DOHH2 (cell line): Measurements from ENCODE around the gene RCN1.

Source experiments
- CTCF ChIP-seq: fragments of 200-600 bp; sonication (generic); IDR thresholded peaks from one replicate; pipeline ENCODE4 v1.5.1; 2014; ENCODE audit warnings: antibody characterized with exemption, mild to moderate bottlenecking, low read depth, low read length; ENCODE audit not compliant: poor library complexity, severe bottlenecking
- EZH2phosphoT487 ChIP-seq: fragments of 200-600 bp; sonication (generic); IDR thresholded peaks from 2 replicates; pipeline ENCODE4 v1.6.1; 2017; ENCODE audit warnings: borderline replicate concordance, mild to moderate bottlenecking, antibody characterized with exemption, low read length, moderate library complexity, mixed read lengths

DNA sequence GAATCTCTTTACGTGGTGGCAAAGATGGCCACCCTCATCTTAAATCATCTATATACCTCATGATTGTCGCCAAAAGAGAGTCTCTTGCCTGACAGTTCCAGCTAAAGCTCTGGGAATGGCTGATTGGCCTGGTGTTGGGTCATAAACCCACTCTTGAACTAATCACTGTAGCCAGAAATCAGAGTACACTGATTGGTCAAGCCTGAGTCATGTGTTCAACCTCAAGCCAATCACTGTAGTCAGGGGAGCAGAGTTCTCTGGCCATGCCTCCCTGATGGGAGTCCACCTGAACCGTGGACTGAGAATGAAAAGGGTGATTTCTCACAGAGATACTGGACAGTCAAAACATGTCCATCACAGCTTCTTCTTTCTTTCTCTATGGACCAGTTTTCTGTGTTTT is 45.8 kb downstream of the RCN1 start:
- TF ChIP-seq CTCF (no peak), EZH2phosphoT487 (no peak)
